OCI-LY7 (cell line): Measurements from ENCODE around the gene FRZB.

Experiments used
- CTCF ChIP-seq: fragments of 200-600 bp; sonication (generic); conservative IDR thresholded peaks from 2 replicates; pipeline ENCODE4 v1.5.1; 2014; ENCODE audit warnings: mild to moderate bottlenecking, antibody characterized with exemption, low read length, moderate library complexity, mixed read lengths
- EZH2phosphoT487 ChIP-seq: fragments of 200-600 bp; sonication (generic); IDR thresholded peaks from 2 replicates; pipeline ENCODE4 v1.6.1; 2018; ENCODE audit warnings: low read depth, borderline replicate concordance, mild to moderate bottlenecking, mixed run types, antibody characterized with exemption, low read length, moderate library complexity, mixed read lengths

GRCh38 chr2:182821182-182821581 is 45.3 kb downstream of the FRZB start:
- no peak for TF ChIP-seq CTCF
- TF ChIP-seq EZH2phosphoT487 = no peak
